Measurements from ENCODE around the gene TM7SF2.

- TF ChIP-seq CTCF (IDR thresholded peaks at IDR 0.05) (no peak), POLR2A (IDR thresholded peaks at IDR 0.05) (no peak)
Observed at GRCh38 chr11:65156256-65156655, 44.6 kb downstream of the TM7SF2 start.
